K562 (cell line): ENCODE results near the gene NR3C2. TPM values are rescaled to one million over a fixed set of nuclear protein-coding genes. Genes with fewer than 3 reads are reported as not detected.

Source experiments
- ATAC-seq: fragments of 200-7000 bp; cut with Tn5 transposase; 3 replicates; pipeline ENCODE4 v1.9.1; 2020; ENCODE audit warnings: moderate library complexity
- BruUV-seq: library from RNA; stranded (reverse); fragments of 400-500 nt; replicated peaks from 2 replicates; lab custom pipeline; 2021; lab: Mats Ljungman, UMichigan
- CTCF ChIA-PET: fragments of 300-600 bp; formaldehyde crosslinking; extraction: SDS; loops from one replicate; lab custom pipeline; 2021; ENCODE audit warnings: low intra/inter-chr PET ratio; lab: Yijun Ruan, JAX
- POLR2A ChIA-PET: fragments of 300-600, 350-650 bp; sonication (Branson Sonifier 250); formaldehyde crosslinking; extraction: SDS; loops from one replicate; lab custom pipeline; 2021; ENCODE audit warnings: antibody characterized with exemption, inconsistent platforms; lab: Yijun Ruan, JAX
- DNase-seq, 4 experiments: peaks; one replicate each; pipeline versions ENCODE4 v3.0.0 to v3.0.0-alpha.2; 2011 to 2018; ENCODE audit warnings: low spot score in 3 of 4, mixed read lengths in 3 of 4; ENCODE audit errors: extremely low read depth in 1 of 4
- FAIRE-seq: peaks from 2 replicates; lab custom pipeline; 2011; peaks lifted over from hg19 to GRCh38; lab: Jason Lieb, UNC
- H2AFZ ChIP-seq: 2 replicates; pipeline ENCODE4 v1.6.0; 2011; ENCODE audit warnings: low read depth, low read length, control low read depth, inconsistent platforms
- H3K27ac ChIP-seq: fragments of 200-600 bp; 3 replicates; pipeline ENCODE4 v1.8.0; 2011; ENCODE audit warnings: low read depth, mild to moderate bottlenecking, control low read depth, inconsistent platforms, low read length, moderate library complexity, mixed read lengths; ENCODE audit errors: extremely low read depth
- H3K27me3 ChIP-seq, 2 experiments: fragments of 300-600 bp in 1 of 2; 2 replicates in 1 of 2; 3 replicates in 1 of 2; pipeline versions ENCODE4 v1.6.0 to v1.8.0; 2011; ENCODE audit warnings: inconsistent platforms in 2 of 2, low read length in 2 of 2, mild to moderate bottlenecking in 1 of 2, mixed read lengths in 1 of 2, moderate library complexity in 1 of 2; ENCODE audit not compliant: control insufficient read depth in 2 of 2, insufficient read depth in 2 of 2
- H3K36me3 ChIP-seq: fragments of 300-600 bp; 3 replicates; pipeline ENCODE4 v1.8.0; 2011; ENCODE audit warnings: mild to moderate bottlenecking, low read length, inconsistent platforms; ENCODE audit not compliant: control insufficient read depth, insufficient read depth
- H3K4me1 ChIP-seq, 2 experiments: fragments of 200-600 bp in 1 of 2; replicated peaks in 1 of 2; 2 replicates in 1 of 2; 3 replicates in 1 of 2; pipeline versions ENCODE4 v1.5.1 to v1.8.0; 2011; ENCODE audit warnings: inconsistent platforms in 2 of 2, low read length in 2 of 2, mild to moderate bottlenecking in 1 of 2, mixed read lengths in 1 of 2, moderate library complexity in 1 of 2; ENCODE audit not compliant: control insufficient read depth in 2 of 2, insufficient read depth in 2 of 2
- H3K4me2 ChIP-seq: 2 replicates; pipeline ENCODE4 v1.6.1; 2011; ENCODE audit warnings: low read length, control low read depth, inconsistent platforms, mixed read lengths; ENCODE audit not compliant: insufficient read depth
- H3K4me3 ChIP-seq: fragments of 200-600 bp; sonication (generic), shearing (Covaris generic); 2 replicates; pipeline ENCODE4 v1.5.1; 2016; ENCODE audit warnings: control low read depth, inconsistent platforms
- H3K79me2 ChIP-seq: fragments of 200-600 bp; 3 replicates; pipeline ENCODE4 v1.8.0; 2011; ENCODE audit warnings: low read length, inconsistent platforms; ENCODE audit not compliant: control insufficient read depth, insufficient read depth
- H3K9ac ChIP-seq, 2 experiments: 2 replicates each; pipeline versions ENCODE4 v1.6.0 to v1.6.1; 2011; ENCODE audit warnings: low read depth in 2 of 2, low read length in 2 of 2, control low read depth in 1 of 2, inconsistent platforms in 1 of 2, mild to moderate bottlenecking in 1 of 2, mixed read lengths in 1 of 2; ENCODE audit not compliant: insufficient read depth in 1 of 2
- H3K9me1 ChIP-seq: one replicate; pipeline ENCODE4 v1.6.0; 2011; ENCODE audit warnings: inconsistent platforms, mild to moderate bottlenecking, low read length, moderate library complexity; ENCODE audit not compliant: control insufficient read depth, insufficient read depth
- H3K9me3 ChIP-seq: replicated peaks from 2 replicates; pipeline ENCODE4 v1.5.1; 2011; ENCODE audit warnings: low read depth, low read length, inconsistent platforms; ENCODE audit not compliant: control insufficient read depth, insufficient read depth
- H4K20me1 ChIP-seq: replicated peaks from 2 replicates; pipeline ENCODE4 v1.6.1; 2011; ENCODE audit warnings: low read length, inconsistent platforms, mixed read lengths; ENCODE audit not compliant: control insufficient read depth, insufficient read depth
- CBX8 ChIP-seq: fragments of 200-600 bp; sonication (generic); IDR thresholded peaks from 2 replicates; pipeline ENCODE4 v1.6.1; 2012; ENCODE audit warnings: borderline replicate concordance, mixed run types, low read depth, mild to moderate bottlenecking, moderate library complexity, mixed read lengths, low read length, control low read depth, inconsistent platforms; ENCODE audit not compliant: poor library complexity, severe bottlenecking; ENCODE audit errors: extremely low read depth
- CEBPG ChIP-seq, 3 experiments: fragments of 200-800 bp in 1 of 3; sonication (Bioruptor generic) in 1 of 3; sonication (generic) in 1 of 3; formaldehyde crosslinking in 1 of 3; IDR thresholded peaks in 2 of 3; conservative IDR thresholded peaks in 1 of 3; 2 replicates each; pipeline versions ENCODE4 v1.6.1 to v1.8.0; 2016 to 2022; ENCODE audit warnings: missing compliant biosample characterization in 2 of 3, missing genetic modification characterization in 2 of 3, mild to moderate bottlenecking in 1 of 3, missing genetic modification reagents in 1 of 3
- CTCF ChIP-seq, 3 experiments: IDR thresholded peaks in 2 of 3; conservative IDR thresholded peaks in 1 of 3; 2 replicates each; pipeline ENCODE4 v1.5.1; 2011 to 2012; ENCODE audit warnings: low read length in 3 of 3, mild to moderate bottlenecking in 3 of 3, control low read depth in 2 of 3, improper control_type of control experiment in 1 of 3, inconsistent platforms in 1 of 3, low read depth in 1 of 3, mixed read lengths in 1 of 3, moderate library complexity in 1 of 3; ENCODE audit not compliant: insufficient read depth in 2 of 3
- FIP1L1 ChIP-seq: fragments of 200-400 bp; formaldehyde crosslinking; IDR thresholded peaks from 2 replicates; pipeline ENCODE4 v1.6.1; 2018; ENCODE audit warnings: mild to moderate bottlenecking, low read depth, low read length; ENCODE audit not compliant: poor library complexity, severe bottlenecking
- GTF2B ChIP-seq: IDR thresholded peaks from 2 replicates; pipeline ENCODE4 v1.6.1; 2011; ENCODE audit not compliant: insufficient read length; ENCODE audit errors: extremely low read depth
- HDGF ChIP-seq: fragments of 450-650 bp; IDR thresholded peaks from 2 replicates; pipeline ENCODE4 v1.6.1; 2016
- MLLT1 ChIP-seq, 2 experiments: fragments of 450-650 bp; IDR thresholded peaks; 2 replicates each; pipeline ENCODE4 v1.6.1; 2016
- MXI1 ChIP-seq: IDR thresholded peaks from 2 replicates; pipeline ENCODE4 v1.6.1; 2011; ENCODE audit warnings: low read depth, mild to moderate bottlenecking, improper control_type of control experiment, low read length
- MYC ChIP-seq, 2 experiments: fragments of 250-450 bp in 1 of 2; sonication (Bioruptor Pico) in 1 of 2; IDR thresholded peaks; 2 replicates each; pipeline versions ENCODE4 v1.5.1 to v1.6.1; 2012 to 2021; ENCODE audit warnings: low read depth in 2 of 2, borderline replicate concordance in 1 of 2, improper control_type of control experiment in 1 of 2, low read length in 1 of 2, mild to moderate bottlenecking in 1 of 2, moderate library complexity in 1 of 2
- NFIX ChIP-seq: fragments of 250-450 bp; sonication (Bioruptor Pico); IDR thresholded peaks from 2 replicates; pipeline ENCODE4 v1.4.0; 2020; ENCODE audit warnings: low read depth, mild to moderate bottlenecking, moderate library complexity
- RFX5 ChIP-seq: IDR thresholded peaks from 2 replicates; pipeline ENCODE4 v1.6.1; 2011; ENCODE audit warnings: low read depth, mild to moderate bottlenecking, improper control_type of control experiment, low read length
- SPI1 ChIP-seq: IDR thresholded peaks from 2 replicates; pipeline ENCODE4 v1.6.1; 2011; ENCODE audit warnings: low read depth, low read length, control low read depth, borderline replicate concordance
- SREBF2 ChIP-seq: sonication (generic); formaldehyde crosslinking; IDR thresholded peaks from 2 replicates; pipeline ENCODE4 v1.4.0; 2020; ENCODE audit warnings: mild to moderate bottlenecking, missing genetic modification reagents
- TSC22D4 ChIP-seq: fragments of 450-650 bp; IDR thresholded peaks from 2 replicates; pipeline ENCODE4 v1.6.1; 2016; ENCODE audit warnings: missing genetic modification characterization, missing biosample characterization, control low read depth
- ZBTB17 ChIP-seq: fragments of 450-650 bp; formaldehyde crosslinking; IDR thresholded peaks from 2 replicates; pipeline ENCODE4 v1.4.0; 2020; ENCODE audit warnings: mild to moderate bottlenecking
- ZNF174 ChIP-seq: fragments of 250-450 bp; sonication (Bioruptor Pico); IDR thresholded peaks from 2 replicates; pipeline ENCODE4 v1.4.0; 2020; ENCODE audit warnings: mild to moderate bottlenecking
- ZNF436 ChIP-seq: fragments of 250-450, 450-650 bp; sonication (Bioruptor Pico); formaldehyde crosslinking; IDR thresholded peaks from 2 replicates; pipeline ENCODE4 v1.7.0; 2020; ENCODE audit warnings: mild to moderate bottlenecking
- ZNF695 ChIP-seq: fragments of 450-650 bp; formaldehyde crosslinking; IDR thresholded peaks from 2 replicates; pipeline ENCODE4 v1.4.0; 2020; ENCODE audit warnings: mild to moderate bottlenecking, moderate library complexity
- ZNF780A ChIP-seq: fragments of 250-450 bp; sonication (Bioruptor Pico); IDR thresholded peaks from 2 replicates; pipeline ENCODE4 v1.5.0; 2021; ENCODE audit warnings: mild to moderate bottlenecking
- in situ Hi-C: fragments of 300-500 bp; cut with MboI; formaldehyde crosslinking; loops from 4 replicates; pipeline ENCODE4 v1.15.0; 2018; ENCODE audit warnings: inconsistent platforms, mixed read lengths
- intact Hi-C: fragments of 100-400 bp; cut with micrococcal nuclease; formaldehyde crosslinking; loops from 2 replicates; pipeline ENCODE4 v1.14.2; 2022
- polyA plus RNA-seq, 8 experiments: library from polyadenylated mRNA; depleted of rRNA in 4 of 8; stranded (reverse) in 5 of 8; unstranded in 3 of 8; fragments of >200 nt; fragmentation: Nextera tagmentation in 2 of 8; fragmentation: Illumina TruSeq in 1 of 8; extraction: Ambion mirVana in 2 of 8; extraction: Trizol in 1 of 8; gene quantifications; 2 replicates each; pipeline versions ENCODE4 v1.2.1 to v1.2.3, GENCODE V29; 2011 to 2014; ENCODE audit warnings: inconsistent platforms in 1 of 8, missing spikeins in 1 of 8
- total RNA-seq, 7 experiments: library from RNA; depleted of rRNA in 6 of 7; stranded (reverse); fragments of >200 nt in 6 of 7; fragmentation: Illumina TruSeq in 2 of 7; extraction: Trizol in 2 of 7; gene quantifications; 2 replicates each; pipeline versions ENCODE4 v1.2.1 to v1.2.3, GENCODE V29; 2011 to 2021; ENCODE audit warnings: low replicate concordance in 1 of 7

NR3C2 gene
- total and polyA plus RNA-seq, 9 of the 15 experiments (the other 6 are each of a cell fraction or from before 2014, with no cell fraction given): 0.01 to 0.28 (median 0.16) TPM; not detected in 2

- H4K20me1 ChIP-seq: no peaks in the 10 kb centered on the region
- H3K9me1 ChIP-seq: no peaks in the 10 kb centered on the region
- in situ Hi-C loops: no loop called here
- no peak for FAIRE-seq
- H3K27ac ChIP-seq: no peak overlapping the region
- H2AFZ ChIP-seq: no peak overlapping the region
- POLR2A ChIA-PET: no interaction called here
- intact Hi-C loops: no loop called here
- BruUV-seq: no TSS peak
- CTCF ChIA-PET: no interaction called here
- H3K36me3 ChIP-seq: no peaks in the 10 kb centered on the region
- TF ChIP-seq MXI1 (no peak), ZBTB17 (CRISPR knock-in tag) (no peak), SPI1 (no peak), CTCF (IDR thresholded peaks at IDR 0.05 in 2 of 3, conservative IDR thresholded peaks at IDR 0.05 in 1 of 3; ENCODE audit: insufficient read depth in 2 of 3, low read depth in 1 of 3, low read length in 3 of 3) (no peak), ZNF780A (CRISPR knock-in tag) (no peak), RFX5 (no peak), CBX8 (no peak), ZNF436 (no peak), MYC (IDR thresholded peaks at IDR 0.05; ENCODE audit: low read depth, low read length) (no peak), MYC (CRISPR knock-in tag; IDR thresholded peaks at IDR 0.05; ENCODE audit: borderline replicate concordance, low read depth) (no peak), ZNF174 (no peak), FIP1L1 (no peak), TSC22D4 (tag) (no peak), ZNF695 (CRISPR knock-in tag) (no peak), GTF2B (no peak), NFIX (CRISPR knock-in tag) (no peak), CEBPG (CRISPR knock-in tag; IDR thresholded peaks at IDR 0.05) (no peak), CEBPG (tag; conservative IDR thresholded peaks at IDR 0.05 in 1 of 2, IDR thresholded peaks at IDR 0.05 in 1 of 2) (no peak), MLLT1 (IDR thresholded peaks at IDR 0.05) (no peak), SREBF2 (CRISPR knock-in tag) (no peak), HDGF (no peak)
- TF ChIP-seq, all 486 proteins: peak for 0
- no peak overlapping the region for H3K4me3 ChIP-seq
- H3K79me2 ChIP-seq: no peaks in the 10 kb centered on the region
- ATAC-seq: no peak
- H3K9ac ChIP-seq: no peak overlapping the region
- no peak for DNase-seq
- H3K4me2 ChIP-seq: no peak overlapping the region
- H3K27me3 ChIP-seq: no peaks in the 10 kb centered on the region
- no peaks in the 10 kb centered on the region for H3K4me1 ChIP-seq
- no peaks in the 10 kb centered on the region for H3K9me3 ChIP-seq
Observed at GRCh38 chr4:148114436-148114835, 327.8 kb downstream of the NR3C2 start.
